Type B pancreatic cell (in vitro differentiated cells): ENCODE measurements around the gene NR6A1. TPM values are rescaled to one million over a fixed set of nuclear protein-coding genes. Genes with fewer than 3 reads are reported as not detected.

ENCODE experiments used
- DNase-seq: peaks from one replicate; pipeline ENCODE4 v3.0.0; 2021; ENCODE audit warnings: mixed read lengths; ENCODE audit not compliant: unreplicated experiment; ENCODE audit errors: extremely low spot score
- H3K27ac Mint-ChIP-seq: 2 replicates; pipeline ENCODE4 v1.8.0; 2021; ENCODE audit warnings: mild to moderate bottlenecking, mixed read lengths
- H3K27me3 Mint-ChIP-seq: 2 replicates; pipeline ENCODE4 v1.8.0; 2021; ENCODE audit warnings: mixed read lengths
- H3K36me3 Mint-ChIP-seq: 2 replicates; pipeline ENCODE4 v1.8.0; 2021; ENCODE audit warnings: mixed read lengths
- H3K4me1 Mint-ChIP-seq: one replicate; pipeline ENCODE4 v1.8.0; 2021; ENCODE audit warnings: mixed read lengths; ENCODE audit not compliant: unreplicated experiment
- H3K4me3 Mint-ChIP-seq: 2 replicates; pipeline ENCODE4 v1.8.0; 2021; ENCODE audit warnings: mild to moderate bottlenecking, mixed read lengths
- H3K9me3 Mint-ChIP-seq: 2 replicates; pipeline ENCODE4 v1.8.0; 2021; ENCODE audit warnings: mixed read lengths
- CTCF ChIP-seq: fragments of 200-600 bp; sonication (generic); conservative IDR thresholded peaks from 2 replicates; pipeline ENCODE4 v1.5.0; 2021; ENCODE audit warnings: antibody characterized with exemption, mild to moderate bottlenecking
- total RNA-seq: library from RNA; stranded (reverse); gene quantifications from 2 replicates; pipeline ENCODE4 v1.2.1, GENCODE V29; 2021; ENCODE audit warnings: low replicate concordance

Gene NR6A1
- total RNA-seq, 1 donor from 2014 or later: 10.0 TPM

GRCh38 chr9:124553738-124554137, 217.4 kb downstream of the NR6A1 start:
- H3K4me1 Mint-ChIP-seq: peaks cover 3% of the 10 kb centered on the region
- H3K9me3 Mint-ChIP-seq: no peaks in the 10 kb centered on the region
- no peak overlapping the region for H3K4me3 Mint-ChIP-seq
- no peak for TF ChIP-seq CTCF
- no peak for DNase-seq
- H3K27ac Mint-ChIP-seq: no peak overlapping the region
- no peaks in the 10 kb centered on the region for H3K36me3 Mint-ChIP-seq
- H3K27me3 Mint-ChIP-seq: no peaks in the 10 kb centered on the region

GRCh38 chr9:124552273-124552605, 218.9 kb downstream of the NR6A1 start:
- Mint-ChIP-seq H3K4me3 (no peak overlapping the region), H3K9me3 (no peaks in the 10 kb centered on the region), H3K36me3 (no peaks in the 10 kb centered on the region), H3K4me1 (no peaks in the 10 kb centered on the region), H3K27ac (no peak overlapping the region), H3K27me3 (no peaks in the 10 kb centered on the region)
- DNase-seq: no peak
- no peak for TF ChIP-seq CTCF

- Mint-ChIP-seq H3K27ac (no peak overlapping the region), H3K4me1 (no peaks in the 10 kb centered on the region), H3K4me3 (no peak overlapping the region), H3K27me3 (no peaks in the 10 kb centered on the region), H3K9me3 (no peaks in the 10 kb centered on the region), H3K36me3 (no peaks in the 10 kb centered on the region)
- peak; percentile 87 for TF ChIP-seq CTCF
- no peak for DNase-seq
Measured at GRCh38 chr9:124551472-124552272, 219.4 kb downstream of the NR6A1 start.

GRCh38 chr9:124550072-124550471, 221.0 kb downstream of the NR6A1 start:
- Mint-ChIP-seq H3K27ac (no peak overlapping the region), H3K4me1 (no peaks in the 10 kb centered on the region)

GRCh38 chr9:124549016-124549415, 222.1 kb downstream of the NR6A1 start:
- Mint-ChIP-seq H3K9me3 (no peaks in the 10 kb centered on the region), H3K4me1 (no peaks in the 10 kb centered on the region), H3K36me3 (no peaks in the 10 kb centered on the region), H3K27me3 (no peaks in the 10 kb centered on the region), H3K4me3 (no peak overlapping the region), H3K27ac (no peak overlapping the region)
- no peak for DNase-seq
- no peak for TF ChIP-seq CTCF

More at GRCh38 chr9:124550072-124550471, 221.0 kb downstream of the NR6A1 start:
- H3K36me3 Mint-ChIP-seq: no peaks in the 10 kb centered on the region
- DNase-seq: no peak
- H3K4me3 Mint-ChIP-seq: no peak overlapping the region
- H3K27me3 Mint-ChIP-seq: no peaks in the 10 kb centered on the region
- H3K9me3 Mint-ChIP-seq: no peaks in the 10 kb centered on the region
- no peak for TF ChIP-seq CTCF
